K562 (cell line): Measurements from ENCODE around the gene MSTN. TPM values are rescaled to one million over a fixed set of nuclear protein-coding genes. Genes with fewer than 3 reads are reported as not detected.

Experiments
- ATAC-seq: fragments of 200-7000 bp; cut with Tn5 transposase; 3 replicates; pipeline ENCODE4 v1.9.1; 2020; ENCODE audit warnings: moderate library complexity
- BruUV-seq: library from RNA; stranded (reverse); fragments of 400-500 nt; replicated peaks from 2 replicates; lab custom pipeline; 2021; lab: Mats Ljungman, UMichigan
- CTCF ChIA-PET: fragments of 300-600 bp; formaldehyde crosslinking; extraction: SDS; loops from one replicate; lab custom pipeline; 2021; ENCODE audit warnings: low intra/inter-chr PET ratio; lab: Yijun Ruan, JAX
- POLR2A ChIA-PET: fragments of 300-600, 350-650 bp; sonication (Branson Sonifier 250); formaldehyde crosslinking; extraction: SDS; loops from one replicate; lab custom pipeline; 2021; ENCODE audit warnings: antibody characterized with exemption, inconsistent platforms; lab: Yijun Ruan, JAX
- DNase-seq, 4 experiments: peaks; one replicate each; pipeline versions ENCODE4 v3.0.0 to v3.0.0-alpha.2; 2011 to 2018; ENCODE audit warnings: low spot score in 3 of 4, mixed read lengths in 3 of 4; ENCODE audit errors: extremely low read depth in 1 of 4
- FAIRE-seq: peaks from 2 replicates; lab custom pipeline; 2011; peaks lifted over from hg19 to GRCh38; lab: Jason Lieb, UNC
- H2AFZ ChIP-seq: 2 replicates; pipeline ENCODE4 v1.6.0; 2011; ENCODE audit warnings: low read depth, low read length, control low read depth, inconsistent platforms
- H3K27ac ChIP-seq: fragments of 200-600 bp; 3 replicates; pipeline ENCODE4 v1.8.0; 2011; ENCODE audit warnings: low read depth, mild to moderate bottlenecking, control low read depth, inconsistent platforms, low read length, moderate library complexity, mixed read lengths; ENCODE audit errors: extremely low read depth
- H3K27me3 ChIP-seq, 2 experiments: fragments of 300-600 bp in 1 of 2; 2 replicates in 1 of 2; 3 replicates in 1 of 2; pipeline versions ENCODE4 v1.6.0 to v1.8.0; 2011; ENCODE audit warnings: inconsistent platforms in 2 of 2, low read length in 2 of 2, mild to moderate bottlenecking in 1 of 2, mixed read lengths in 1 of 2, moderate library complexity in 1 of 2; ENCODE audit not compliant: control insufficient read depth in 2 of 2, insufficient read depth in 2 of 2
- H3K36me3 ChIP-seq: fragments of 300-600 bp; 3 replicates; pipeline ENCODE4 v1.8.0; 2011; ENCODE audit warnings: mild to moderate bottlenecking, low read length, inconsistent platforms; ENCODE audit not compliant: control insufficient read depth, insufficient read depth
- H3K4me1 ChIP-seq, 2 experiments: fragments of 200-600 bp in 1 of 2; replicated peaks in 1 of 2; 2 replicates in 1 of 2; 3 replicates in 1 of 2; pipeline versions ENCODE4 v1.5.1 to v1.8.0; 2011; ENCODE audit warnings: inconsistent platforms in 2 of 2, low read length in 2 of 2, mild to moderate bottlenecking in 1 of 2, mixed read lengths in 1 of 2, moderate library complexity in 1 of 2; ENCODE audit not compliant: control insufficient read depth in 2 of 2, insufficient read depth in 2 of 2
- H3K4me2 ChIP-seq: 2 replicates; pipeline ENCODE4 v1.6.1; 2011; ENCODE audit warnings: low read length, control low read depth, inconsistent platforms, mixed read lengths; ENCODE audit not compliant: insufficient read depth
- H3K4me3 ChIP-seq: fragments of 200-600 bp; sonication (generic), shearing (Covaris generic); 2 replicates; pipeline ENCODE4 v1.5.1; 2016; ENCODE audit warnings: control low read depth, inconsistent platforms
- H3K79me2 ChIP-seq: fragments of 200-600 bp; 3 replicates; pipeline ENCODE4 v1.8.0; 2011; ENCODE audit warnings: low read length, inconsistent platforms; ENCODE audit not compliant: control insufficient read depth, insufficient read depth
- H3K9ac ChIP-seq, 2 experiments: 2 replicates each; pipeline versions ENCODE4 v1.6.0 to v1.6.1; 2011; ENCODE audit warnings: low read depth in 2 of 2, low read length in 2 of 2, control low read depth in 1 of 2, inconsistent platforms in 1 of 2, mild to moderate bottlenecking in 1 of 2, mixed read lengths in 1 of 2; ENCODE audit not compliant: insufficient read depth in 1 of 2
- H3K9me1 ChIP-seq: one replicate; pipeline ENCODE4 v1.6.0; 2011; ENCODE audit warnings: inconsistent platforms, mild to moderate bottlenecking, low read length, moderate library complexity; ENCODE audit not compliant: control insufficient read depth, insufficient read depth
- H3K9me3 ChIP-seq: replicated peaks from 2 replicates; pipeline ENCODE4 v1.5.1; 2011; ENCODE audit warnings: low read depth, low read length, inconsistent platforms; ENCODE audit not compliant: control insufficient read depth, insufficient read depth
- H4K20me1 ChIP-seq: replicated peaks from 2 replicates; pipeline ENCODE4 v1.6.1; 2011; ENCODE audit warnings: low read length, inconsistent platforms, mixed read lengths; ENCODE audit not compliant: control insufficient read depth, insufficient read depth
- ELF4 ChIP-seq: fragments of 450-650 bp; formaldehyde crosslinking; IDR thresholded peaks from 2 replicates; pipeline ENCODE4 v1.4.0; 2022; ENCODE audit warnings: missing genetic modification characterization
- HMG20A ChIP-seq: fragments of 450-650 bp; formaldehyde crosslinking; conservative IDR thresholded peaks from 2 replicates; pipeline ENCODE4 v1.4.0; 2020; ENCODE audit warnings: mild to moderate bottlenecking, mixed read lengths
- NCOA2 ChIP-seq, 2 experiments: fragments of 450-650 bp; IDR thresholded peaks; 2 replicates each; pipeline ENCODE4 v1.6.1; 2018; ENCODE audit warnings: mild to moderate bottlenecking in 2 of 2, moderate library complexity in 1 of 2; ENCODE audit not compliant: partially characterized antibody in 2 of 2
- POLR2B ChIP-seq: fragments of 450-650 bp; IDR thresholded peaks from 2 replicates; pipeline ENCODE4 v1.6.1; 2018; ENCODE audit warnings: low read depth; ENCODE audit not compliant: partially characterized antibody
- TAL1 ChIP-seq: fragments of 450-650 bp; IDR thresholded peaks from 2 replicates; pipeline ENCODE4 v1.6.1; 2016; ENCODE audit warnings: mild to moderate bottlenecking
- ZNF589 ChIP-seq: fragments of 200-800 bp; sonication (Bioruptor generic); IDR thresholded peaks from 2 replicates; pipeline ENCODE4 v1.6.1; 2016; ENCODE audit warnings: low read depth, missing genetic modification characterization, missing compliant biosample characterization
- WGBS: fragments of 100-300 bp; shearing (Covaris generic); methylation state at CpG from one replicate; pipeline ENCODE4 v1.1.6; 2016; ENCODE audit warnings: low coverage, mixed read lengths; ENCODE audit not compliant: insufficient coverage; ENCODE audit errors: missing lambda C conversion rate; 5-methylcytosine and 5-hydroxymethylcytosine counted together
- in situ Hi-C: fragments of 300-500 bp; cut with MboI; formaldehyde crosslinking; loops from 4 replicates; pipeline ENCODE4 v1.15.0; 2018; ENCODE audit warnings: inconsistent platforms, mixed read lengths
- intact Hi-C: fragments of 100-400 bp; cut with micrococcal nuclease; formaldehyde crosslinking; loops from 2 replicates; pipeline ENCODE4 v1.14.2; 2022
- polyA plus RNA-seq, 8 experiments: library from polyadenylated mRNA; depleted of rRNA in 4 of 8; stranded (reverse) in 5 of 8; unstranded in 3 of 8; fragments of >200 nt; fragmentation: Nextera tagmentation in 2 of 8; fragmentation: Illumina TruSeq in 1 of 8; extraction: Ambion mirVana in 2 of 8; extraction: Trizol in 1 of 8; gene quantifications; 2 replicates each; pipeline versions ENCODE4 v1.2.1 to v1.2.3, GENCODE V29; 2011 to 2014; ENCODE audit warnings: inconsistent platforms in 1 of 8, missing spikeins in 1 of 8
- total RNA-seq, 7 experiments: library from RNA; depleted of rRNA in 6 of 7; stranded (reverse); fragments of >200 nt in 6 of 7; fragmentation: Illumina TruSeq in 2 of 7; extraction: Trizol in 2 of 7; gene quantifications; 2 replicates each; pipeline versions ENCODE4 v1.2.1 to v1.2.3, GENCODE V29; 2011 to 2021; ENCODE audit warnings: low replicate concordance in 1 of 7
- TF ChIP-seq, protein P1 (sequence below): fragments of 250-450 bp; sonication (Bioruptor Pico); IDR thresholded peaks from 2 replicates; pipeline ENCODE4 v1.5.0; 2021; ENCODE audit warnings: mild to moderate bottlenecking, moderate library complexity
- TF ChIP-seq, protein P2 (sequence below): fragments of 250-450 bp; sonication (Bioruptor Pico); IDR thresholded peaks from 2 replicates; pipeline ENCODE4 v1.5.0; 2021
- TF ChIP-seq, protein P3 (sequence below): fragments of 250-450 bp; sonication (Bioruptor Pico); IDR thresholded peaks from 2 replicates; pipeline ENCODE4 v1.5.0; 2021; ENCODE audit warnings: mild to moderate bottlenecking, borderline replicate concordance

MSTN gene
- total and polyA plus RNA-seq, 9 of the 15 experiments (the other 6 are each of a cell fraction or from before 2014, with no cell fraction given) = not detected

DNA sequence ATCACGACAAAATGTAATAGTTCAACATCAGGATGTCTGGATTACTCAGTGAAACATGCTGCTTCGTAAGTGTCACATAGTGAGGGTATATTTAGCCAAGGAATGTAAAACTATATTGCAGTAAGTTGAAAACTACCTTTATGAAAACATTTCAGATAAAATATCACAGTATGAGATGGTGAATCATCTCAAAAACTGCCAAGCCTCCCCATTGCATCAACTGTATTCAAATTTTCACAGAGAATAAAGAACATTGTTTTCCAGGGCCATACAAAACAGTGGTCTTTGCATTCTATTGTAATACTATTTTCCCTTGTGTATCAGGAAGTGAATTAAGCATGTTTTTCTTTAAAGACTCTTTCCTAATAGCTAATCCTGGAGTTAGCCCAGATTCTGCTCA, 47.6 kb upstream of the MSTN start (continued):
- TF ChIP-seq, protein P1, sequence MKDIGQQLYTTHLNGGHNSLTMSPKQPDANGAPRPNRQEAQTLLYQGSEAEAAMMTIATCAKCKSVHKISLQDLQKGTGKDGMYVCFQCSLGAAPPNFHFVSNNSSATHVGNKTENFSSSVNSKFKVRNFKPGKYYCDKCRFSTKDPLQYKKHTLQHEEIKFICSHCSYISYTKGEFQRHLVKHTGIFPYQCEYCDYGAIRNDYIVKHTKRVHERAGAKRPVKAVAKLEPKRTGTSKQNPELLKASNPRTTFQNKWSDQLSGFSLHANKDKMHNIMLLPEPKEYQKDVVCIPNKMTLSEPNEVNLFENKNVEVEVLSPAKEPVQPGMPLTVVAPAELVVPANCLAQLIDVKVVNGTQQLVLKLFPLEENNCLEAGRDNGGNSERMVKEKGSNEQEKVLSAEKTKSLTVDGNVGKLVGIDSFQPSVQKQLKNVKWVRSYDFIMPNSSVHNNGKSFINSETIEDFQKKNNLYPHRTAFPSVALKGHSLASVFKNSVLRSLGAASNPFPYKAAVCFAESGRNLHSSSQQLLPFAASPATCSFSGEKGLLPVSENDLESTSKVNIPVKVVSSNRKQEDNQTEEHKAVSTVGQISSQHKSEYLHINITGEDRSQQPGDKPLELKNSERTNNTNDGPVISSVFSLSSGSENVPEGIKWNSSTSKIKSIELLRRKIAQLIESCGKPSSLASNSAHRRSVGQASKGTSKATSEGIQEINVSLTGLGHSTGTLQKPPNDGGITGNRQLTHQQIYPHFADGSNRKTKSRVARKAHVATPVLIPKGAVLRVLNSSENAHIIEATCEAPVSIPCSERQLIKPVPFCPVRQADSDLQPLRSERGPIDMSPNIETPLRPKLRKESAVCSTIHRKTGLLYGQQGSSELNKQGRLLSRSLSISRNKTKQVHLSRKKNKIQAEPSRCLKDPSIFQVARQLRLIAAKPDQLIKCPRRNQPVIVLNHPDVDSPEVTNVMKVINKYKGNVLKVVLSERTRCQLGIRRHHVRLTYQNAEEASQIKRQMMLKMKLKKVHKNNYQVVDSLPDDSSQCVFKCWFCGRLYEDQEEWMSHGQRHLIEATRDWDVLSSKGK = no peak
- TF ChIP-seq, protein P2, sequence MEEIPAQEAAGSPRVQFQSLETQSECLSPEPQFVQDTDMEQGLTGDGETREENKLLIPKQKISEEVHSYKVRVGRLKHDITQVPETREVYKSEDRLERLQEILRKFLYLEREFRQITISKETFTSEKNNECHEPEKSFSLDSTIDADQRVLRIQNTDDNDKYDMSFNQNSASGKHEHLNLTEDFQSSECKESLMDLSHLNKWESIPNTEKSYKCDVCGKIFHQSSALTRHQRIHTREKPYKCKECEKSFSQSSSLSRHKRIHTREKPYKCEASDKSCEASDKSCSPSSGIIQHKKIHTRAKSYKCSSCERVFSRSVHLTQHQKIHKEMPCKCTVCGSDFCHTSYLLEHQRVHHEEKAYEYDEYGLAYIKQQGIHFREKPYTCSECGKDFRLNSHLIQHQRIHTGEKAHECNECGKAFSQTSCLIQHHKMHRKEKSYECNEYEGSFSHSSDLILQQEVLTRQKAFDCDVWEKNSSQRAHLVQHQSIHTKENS (CRISPR knock-in tag) = no peak

DNA sequence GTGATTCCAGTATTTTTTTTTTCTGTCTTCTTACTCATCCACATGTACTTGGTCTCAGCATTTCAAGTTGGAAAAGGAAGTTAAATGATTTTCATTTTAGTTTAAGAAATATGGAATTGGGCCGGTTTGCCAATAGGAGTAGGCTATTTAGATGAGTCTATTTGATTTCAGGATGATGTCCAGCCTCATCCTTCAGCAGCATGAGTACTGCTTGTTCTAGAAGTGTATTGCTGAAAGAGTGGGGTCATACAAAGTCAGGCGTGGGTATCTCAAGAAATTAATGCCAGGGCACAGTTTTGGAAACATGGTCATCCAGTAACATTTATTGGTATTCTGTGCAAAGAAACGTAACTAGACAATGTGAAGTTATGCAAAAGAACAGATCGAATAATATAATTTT, 44.9 kb upstream of the MSTN start:
- in situ Hi-C loops = no loop called here
- no peak for DNase-seq
- Histone ChIP-seq H2AFZ (no peak overlapping the region), H3K9ac (no peak overlapping the region), H3K79me2 (no peaks in the 10 kb centered on the region), H3K36me3 (no peaks in the 10 kb centered on the region), H3K9me1 (no peaks in the 10 kb centered on the region), H3K4me2 (no peak overlapping the region), H4K20me1 (no peaks in the 10 kb centered on the region), H3K4me1 (no peaks in the 10 kb centered on the region), H3K27me3 (no peaks in the 10 kb centered on the region), H3K4me3 (no peak overlapping the region), H3K9me3 (no peaks in the 10 kb centered on the region), H3K27ac (no peak overlapping the region)
- TF ChIP-seq TAL1 (no peak), POLR2B (no peak), HMG20A (CRISPR knock-in tag) (no peak), NCOA2 (IDR thresholded peaks at IDR 0.05; ENCODE audit: partially characterized antibody in 2 of 2) (no peak), ELF4 (CRISPR knock-in tag) (no peak), ZNF589 (CRISPR knock-in tag) (no peak)
- TF ChIP-seq, protein P3, sequence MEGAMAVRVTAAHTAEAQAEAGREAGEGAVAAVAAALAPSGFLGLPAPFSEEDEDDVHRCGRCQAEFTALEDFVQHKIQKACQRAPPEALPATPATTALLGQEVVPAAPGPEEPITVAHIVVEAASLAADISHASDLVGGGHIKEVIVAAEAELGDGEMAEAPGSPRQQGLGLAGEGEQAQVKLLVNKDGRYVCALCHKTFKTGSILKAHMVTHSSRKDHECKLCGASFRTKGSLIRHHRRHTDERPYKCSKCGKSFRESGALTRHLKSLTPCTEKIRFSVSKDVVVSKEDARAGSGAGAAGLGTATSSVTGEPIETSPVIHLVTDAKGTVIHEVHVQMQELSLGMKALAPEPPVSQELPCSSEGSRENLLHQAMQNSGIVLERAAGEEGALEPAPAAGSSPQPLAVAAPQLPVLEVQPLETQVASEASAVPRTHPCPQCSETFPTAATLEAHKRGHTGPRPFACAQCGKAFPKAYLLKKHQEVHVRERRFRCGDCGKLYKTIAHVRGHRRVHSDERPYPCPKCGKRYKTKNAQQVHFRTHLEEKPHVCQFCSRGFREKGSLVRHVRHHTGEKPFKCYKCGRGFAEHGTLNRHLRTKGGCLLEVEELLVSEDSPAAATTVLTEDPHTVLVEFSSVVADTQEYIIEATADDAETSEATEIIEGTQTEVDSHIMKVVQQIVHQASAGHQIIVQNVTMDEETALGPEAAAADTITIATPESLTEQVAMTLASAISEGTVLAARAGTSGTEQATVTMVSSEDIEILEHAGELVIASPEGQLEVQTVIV (CRISPR knock-in tag) = no peak
- ChIA-PET CTCF (no interaction called here), POLR2A (no interaction called here)
- 9% methylated on average over 4 of the region's 4 CpGs for WGBS
- no peak for FAIRE-seq
- ATAC-seq = no peak
- BruUV-seq = no TSS peak
- intact Hi-C loops = no loop called here
